Prostate gland (tissue), 2 donors: ENCODE data around the gene GRM6. TPM values are rescaled to one million over a fixed set of nuclear protein-coding genes. Genes with fewer than 3 reads are reported as not detected.

Source experiments
- DNase-seq: peaks from one replicate; pipeline ENCODE4 v3.0.0-alpha.2; 2019; ENCODE audit warnings: low spot score
- H3K27ac ChIP-seq, 2 donors: fragments of 200-600 bp; sonication (generic); 2 replicates each; pipeline ENCODE4 v1.5.1; 2017 to 2019
- H3K27me3 ChIP-seq: fragments of 200-600 bp; sonication (generic); replicated peaks from 2 replicates; pipeline ENCODE4 v1.5.1; 2019; ENCODE audit not compliant: insufficient read depth
- H3K36me3 ChIP-seq, 2 donors: fragments of 200-600 bp; sonication (generic); 1 replicate in 1 of 2; 2 replicates in 1 of 2; pipeline versions ENCODE4 v1.5.1 to v1.8.1; 2017 to 2019
- H3K4me1 ChIP-seq: fragments of 200-600 bp; sonication (generic); replicated peaks from 2 replicates; pipeline ENCODE4 v1.5.1; 2019
- H3K4me3 ChIP-seq, 2 donors: fragments of 200-600 bp; sonication (generic); 2 replicates each; pipeline ENCODE4 v1.5.1; 2017 to 2019
- H3K9me3 ChIP-seq: fragments of 200-600 bp; sonication (generic); 2 replicates; pipeline ENCODE4 v1.5.1; 2017
- POLR2A ChIP-seq: fragments of 450-650 bp; IDR thresholded peaks from one replicate; pipeline ENCODE4 v1.6.1; 2016; ENCODE audit warnings: antibody characterized with exemption, mild to moderate bottlenecking
- POLR2AphosphoS5 ChIP-seq: sonication (generic); formaldehyde crosslinking; IDR thresholded peaks from one replicate; pipeline ENCODE4 v1.6.1; 2017; ENCODE audit warnings: antibody characterized with exemption
- WGBS: methylation state at CpG from one replicate; pipeline ENCODE4 v1.1.5; 2018; 5-methylcytosine and 5-hydroxymethylcytosine counted together
- intact Hi-C: fragments of 100-400 bp; cut with DNase I; formaldehyde crosslinking; loops from one replicate; pipeline ENCODE4 v1.14.2; 2022
- total RNA-seq, 2 donors: library from RNA; depleted of rRNA; stranded (reverse); fragments of >200 nt; gene quantifications; one replicate each; pipeline ENCODE4 v1.1.0, GENCODE V29; 2016
- TF ChIP-seq, protein P1 (sequence below), 4 experiments: fragments of 200-600 bp in 2 of 4; fragments of 450-650 bp in 2 of 4; sonication (generic) in 2 of 4; IDR thresholded peaks; 1 replicate in 3 of 4; 2 replicates in 1 of 4; pipeline ENCODE4 v1.5.1; 2016 to 2019; ENCODE audit warnings: antibody characterized with exemption in 4 of 4, mild to moderate bottlenecking in 2 of 4, moderate library complexity in 2 of 4

GRM6 gene
- total RNA-seq, 2 donors from 2014 or later: 0.23 TPM; not detected in 1

DNA sequence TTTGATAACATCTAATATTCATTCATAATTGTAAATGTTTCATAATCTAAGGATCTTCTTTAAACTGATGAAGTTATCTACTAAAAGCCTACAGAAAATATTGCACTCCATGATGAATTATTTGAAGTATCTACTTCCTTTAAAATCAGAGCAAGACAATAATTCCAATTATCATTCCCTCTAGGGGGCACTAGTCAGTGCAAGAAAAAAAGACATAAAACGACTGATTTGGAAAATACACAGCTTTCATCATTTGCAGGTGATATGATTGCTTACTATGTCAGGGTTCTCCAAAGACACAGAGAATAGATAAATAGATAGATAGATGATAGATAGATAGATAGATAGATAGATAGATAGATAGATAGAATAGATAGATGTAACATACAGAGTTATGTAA, 13.5 kb upstream of the GRM6 start:
- Histone ChIP-seq H3K36me3 (no peaks in the 10 kb centered on the region), H3K9me3 (no peaks in the 10 kb centered on the region), H3K27ac (no peak overlapping the region), H3K4me3 (no peak overlapping the region), H3K27me3 (no peaks in the 10 kb centered on the region), H3K4me1 (no peaks in the 10 kb centered on the region)
- intact Hi-C loops: no loop called here
- no peak for DNase-seq
- TF ChIP-seq POLR2AphosphoS5: no peak
- TF ChIP-seq, protein P1, sequence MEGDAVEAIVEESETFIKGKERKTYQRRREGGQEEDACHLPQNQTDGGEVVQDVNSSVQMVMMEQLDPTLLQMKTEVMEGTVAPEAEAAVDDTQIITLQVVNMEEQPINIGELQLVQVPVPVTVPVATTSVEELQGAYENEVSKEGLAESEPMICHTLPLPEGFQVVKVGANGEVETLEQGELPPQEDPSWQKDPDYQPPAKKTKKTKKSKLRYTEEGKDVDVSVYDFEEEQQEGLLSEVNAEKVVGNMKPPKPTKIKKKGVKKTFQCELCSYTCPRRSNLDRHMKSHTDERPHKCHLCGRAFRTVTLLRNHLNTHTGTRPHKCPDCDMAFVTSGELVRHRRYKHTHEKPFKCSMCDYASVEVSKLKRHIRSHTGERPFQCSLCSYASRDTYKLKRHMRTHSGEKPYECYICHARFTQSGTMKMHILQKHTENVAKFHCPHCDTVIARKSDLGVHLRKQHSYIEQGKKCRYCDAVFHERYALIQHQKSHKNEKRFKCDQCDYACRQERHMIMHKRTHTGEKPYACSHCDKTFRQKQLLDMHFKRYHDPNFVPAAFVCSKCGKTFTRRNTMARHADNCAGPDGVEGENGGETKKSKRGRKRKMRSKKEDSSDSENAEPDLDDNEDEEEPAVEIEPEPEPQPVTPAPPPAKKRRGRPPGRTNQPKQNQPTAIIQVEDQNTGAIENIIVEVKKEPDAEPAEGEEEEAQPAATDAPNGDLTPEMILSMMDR (IDR thresholded peaks at IDR 0.05): no peak
- TF ChIP-seq POLR2A: no peak
- WGBS: 21% methylated on average over 1 of the region's 1 CpG

DNA sequence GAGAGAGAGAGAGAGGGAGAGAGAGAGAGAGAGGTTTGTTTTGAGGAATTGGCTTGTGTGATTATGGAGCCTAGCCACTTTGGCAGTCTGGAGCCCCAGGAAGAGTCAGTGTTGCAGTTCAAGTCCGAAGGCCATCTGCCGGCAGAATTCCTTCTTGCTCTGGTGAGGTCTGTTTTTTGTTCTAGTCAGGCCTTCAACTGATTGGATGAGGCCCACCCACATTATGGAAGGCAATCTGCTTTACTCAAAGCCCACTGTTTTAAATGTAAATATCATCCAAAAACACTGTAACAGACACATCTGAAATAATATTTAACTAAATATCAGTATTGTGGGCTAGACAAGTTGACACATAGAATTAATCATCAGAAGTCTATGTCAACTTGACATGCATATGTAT, 11.4 kb upstream of the GRM6 start:
- H3K4me1 ChIP-seq: no peaks in the 10 kb centered on the region
- H3K36me3 ChIP-seq: no peaks in the 10 kb centered on the region
- no peaks in the 10 kb centered on the region for H3K9me3 ChIP-seq
- DNase-seq: no peak
- no peak overlapping the region for H3K4me3 ChIP-seq
- no peak overlapping the region for H3K27ac ChIP-seq
- intact Hi-C loops: no loop called here
- no peak for TF ChIP-seq POLR2A
- TF ChIP-seq POLR2AphosphoS5: no peak
- H3K27me3 ChIP-seq: no peaks in the 10 kb centered on the region
- 86% methylated on average over 2 of the region's 2 CpGs for WGBS

DNA sequence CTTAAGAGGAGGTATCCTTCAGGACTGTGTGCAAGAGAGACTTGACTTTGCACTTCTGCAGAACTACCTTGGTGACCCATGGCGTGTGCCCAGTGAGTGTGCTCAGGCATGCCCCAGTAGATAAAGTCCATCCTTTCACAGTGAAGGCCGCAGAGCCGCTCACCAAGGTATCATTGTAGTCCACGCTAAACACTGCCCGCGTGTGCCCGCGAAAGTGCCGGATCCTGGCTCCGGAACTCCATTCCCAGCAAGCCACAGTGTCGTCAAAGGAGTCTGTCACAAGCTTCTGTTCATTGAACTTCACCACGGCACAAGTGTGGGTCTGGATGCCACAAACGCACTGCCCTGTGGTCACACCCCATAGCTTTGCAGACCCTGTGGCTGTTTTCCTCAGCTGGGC, 3.3 kb upstream of the GRM6 start:
- H3K9me3 ChIP-seq: no peaks in the 10 kb centered on the region
- H3K4me3 ChIP-seq: no peak overlapping the region
- H3K27ac ChIP-seq: no peak overlapping the region
- H3K4me1 ChIP-seq: no peaks in the 10 kb centered on the region
- TF ChIP-seq, protein P1 (IDR thresholded peaks at IDR 0.05): no peak
- TF ChIP-seq POLR2A (no peak), POLR2AphosphoS5 (no peak)
- H3K36me3 ChIP-seq: no peaks in the 10 kb centered on the region
- no peak for DNase-seq
- peaks cover 2% of the 10 kb centered on the region for H3K27me3 ChIP-seq
- intact Hi-C loops: no loop called here
- WGBS: 93% methylated on average over 13 of the region's 13 CpGs

DNA sequence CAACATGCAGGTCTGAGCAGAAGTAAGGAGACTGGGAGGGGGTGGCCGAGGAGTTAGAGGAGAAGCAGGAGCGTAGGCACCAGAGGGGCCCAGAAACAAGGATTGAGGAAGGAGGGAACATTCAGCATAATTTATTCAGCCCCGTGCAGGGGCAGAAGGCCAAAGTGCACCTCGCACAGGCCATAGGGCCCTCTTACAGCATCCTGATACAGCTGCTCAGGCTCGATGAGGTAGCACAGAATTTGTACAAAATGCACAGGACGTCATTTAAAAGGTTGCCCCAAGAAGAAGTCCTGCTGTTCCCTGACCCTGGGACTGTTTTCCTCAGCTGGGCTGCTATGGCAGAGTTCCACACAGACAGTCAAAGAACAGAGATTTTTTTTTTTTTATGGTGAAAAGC, 2.1 kb upstream of the GRM6 start:
- Histone ChIP-seq H3K27me3 (peaks cover 2% of the 10 kb centered on the region), H3K9me3 (no peaks in the 10 kb centered on the region), H3K4me3 (no peak overlapping the region), H3K27ac (no peak overlapping the region), H3K36me3 (no peaks in the 10 kb centered on the region), H3K4me1 (no peaks in the 10 kb centered on the region)
- no peak for TF ChIP-seq POLR2A
- intact Hi-C loops: no loop called here
- WGBS: 72% methylated on average over 6 of the region's 6 CpGs
- no peak for DNase-seq

DNA sequence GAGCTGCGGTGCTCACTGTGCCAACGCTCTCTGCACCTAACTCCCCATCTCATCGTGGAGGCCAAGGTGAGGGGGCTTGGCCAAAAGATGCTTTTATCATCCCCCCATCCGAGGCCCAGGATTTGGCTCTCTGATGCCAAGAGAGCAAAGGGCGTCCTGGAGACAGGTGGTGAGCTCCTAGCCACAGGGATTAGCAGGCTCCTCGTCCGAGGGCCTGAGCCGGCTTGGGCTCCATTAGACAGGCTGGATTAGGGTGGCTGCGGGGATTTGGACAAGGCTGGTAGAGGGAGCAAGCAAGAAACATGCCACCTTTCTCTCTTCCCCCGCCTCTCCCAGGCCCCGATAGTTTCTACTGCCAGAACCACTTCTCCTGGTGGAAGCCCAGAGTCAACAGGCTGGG, 1.0 kb upstream of the GRM6 start:
- Histone ChIP-seq H3K4me3 (no peak overlapping the region), H3K36me3 (no peaks in the 10 kb centered on the region), H3K27me3 (peaks cover 2% of the 10 kb centered on the region), H3K4me1 (no peaks in the 10 kb centered on the region), H3K9me3 (no peaks in the 10 kb centered on the region), H3K27ac (no peak overlapping the region)
- TF ChIP-seq, protein P1 (IDR thresholded peaks at IDR 0.05): no peak
- TF ChIP-seq POLR2AphosphoS5: no peak
- no peak for TF ChIP-seq POLR2A
- intact Hi-C loops: no loop called here
- no peak for DNase-seq
- 79% methylated on average over 11 of the region's 11 CpGs for WGBS

DNA sequence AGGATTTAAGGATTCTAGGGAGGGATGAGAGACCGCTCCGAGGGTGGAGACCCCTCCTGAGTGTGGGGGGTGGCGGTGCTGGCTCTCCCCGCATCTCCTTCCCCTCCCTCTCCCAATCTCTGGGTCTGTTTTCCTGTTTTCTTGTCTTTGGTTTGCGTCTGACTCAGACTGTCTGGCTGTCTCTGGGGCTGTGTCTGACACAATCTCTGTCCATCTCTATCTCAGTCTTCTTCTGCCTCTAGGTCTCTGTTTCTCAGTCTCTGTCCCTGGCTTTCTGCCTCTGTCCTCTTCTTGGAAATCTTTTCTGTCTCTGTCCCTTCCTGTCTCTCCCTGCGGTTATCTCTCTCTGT, 196 bp upstream of the GRM6 start:
- DNase-seq: no peak
- whole genome bisulfite sequencing: 13% methylated on average over 6 of the region's 6 CpGs
- no peaks in the 10 kb centered on the region for H3K36me3 ChIP-seq
- H3K27me3 ChIP-seq: peaks cover 2% of the 10 kb centered on the region
- no peak overlapping the region for H3K4me3 ChIP-seq
- no peaks in the 10 kb centered on the region for H3K9me3 ChIP-seq
- no peaks in the 10 kb centered on the region for H3K4me1 ChIP-seq
- H3K27ac ChIP-seq: no peak overlapping the region
- intact Hi-C loops: no loop called here
- TF ChIP-seq, protein P1 (IDR thresholded peaks at IDR 0.05): no peak
- no peak for TF ChIP-seq POLR2AphosphoS5
- no peak for TF ChIP-seq POLR2A
